Stimulated activated CD4-positive, alpha-beta T cell treated with anti-CD3 and anti-CD28 coated beads, TNF-alpha, amount 100 ng/mL, for 4 hours (primary cell): ENCODE data around the gene NLK.
"Not testable (repeated sequence)": the region's sequence is repeated elsewhere in the genome, so short reads cannot be mapped to it uniquely, and the experiment has no call there.

Source experiments
- DNase-seq, 3 experiments: peaks; one replicate each; pipeline ENCODE4 v3.0.0-alpha.2; 2020; ENCODE audit warnings: low read depth in 3 of 3

NLK gene

GRCh38 chr17:28042657-28042720 is at the start of gene NLK:
NLK (plus strand) TSS chr17:28042677; CDS start chr17:28042874, 197 bp downstream.
- DNase-seq: no peak

DNA sequence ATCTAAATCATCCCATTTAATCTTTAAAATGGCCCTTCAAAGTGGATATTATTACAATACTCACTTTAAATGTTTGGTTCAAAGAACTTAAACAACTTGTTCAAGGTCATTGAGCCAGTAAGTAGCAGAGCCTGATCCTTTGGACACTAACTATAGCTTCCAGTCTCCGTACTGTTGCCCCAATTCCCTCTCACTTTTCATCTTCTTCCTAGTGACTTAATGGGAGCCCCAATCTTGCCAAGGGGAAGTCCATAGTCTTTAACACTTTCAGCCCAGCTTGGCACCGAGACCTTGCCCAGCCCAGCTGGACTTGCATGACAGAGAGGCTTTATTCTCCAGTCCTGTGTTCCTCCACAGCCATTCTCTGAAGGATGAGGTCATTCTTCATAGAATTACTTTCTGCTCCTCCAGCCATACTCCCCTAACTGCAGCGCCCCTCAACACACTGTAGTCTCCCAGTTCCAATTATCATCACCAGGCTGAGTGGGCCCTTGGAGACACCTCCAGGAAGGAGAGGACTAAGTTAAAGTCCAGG is 49.2 kb upstream of the NLK start:
- DNase-seq: no peak

- no peak for DNase-seq
These were observed 48.7 kb upstream of the NLK start for GRCh38 chr17:27993723-27994310.

GRCh38 chr17:27994586-27994985 is 47.9 kb upstream of the NLK start:
- DNase-seq: no peak

GRCh38 chr17:27995554-27995953 is 46.9 kb upstream of the NLK start:
- no peak for DNase-seq

DNA sequence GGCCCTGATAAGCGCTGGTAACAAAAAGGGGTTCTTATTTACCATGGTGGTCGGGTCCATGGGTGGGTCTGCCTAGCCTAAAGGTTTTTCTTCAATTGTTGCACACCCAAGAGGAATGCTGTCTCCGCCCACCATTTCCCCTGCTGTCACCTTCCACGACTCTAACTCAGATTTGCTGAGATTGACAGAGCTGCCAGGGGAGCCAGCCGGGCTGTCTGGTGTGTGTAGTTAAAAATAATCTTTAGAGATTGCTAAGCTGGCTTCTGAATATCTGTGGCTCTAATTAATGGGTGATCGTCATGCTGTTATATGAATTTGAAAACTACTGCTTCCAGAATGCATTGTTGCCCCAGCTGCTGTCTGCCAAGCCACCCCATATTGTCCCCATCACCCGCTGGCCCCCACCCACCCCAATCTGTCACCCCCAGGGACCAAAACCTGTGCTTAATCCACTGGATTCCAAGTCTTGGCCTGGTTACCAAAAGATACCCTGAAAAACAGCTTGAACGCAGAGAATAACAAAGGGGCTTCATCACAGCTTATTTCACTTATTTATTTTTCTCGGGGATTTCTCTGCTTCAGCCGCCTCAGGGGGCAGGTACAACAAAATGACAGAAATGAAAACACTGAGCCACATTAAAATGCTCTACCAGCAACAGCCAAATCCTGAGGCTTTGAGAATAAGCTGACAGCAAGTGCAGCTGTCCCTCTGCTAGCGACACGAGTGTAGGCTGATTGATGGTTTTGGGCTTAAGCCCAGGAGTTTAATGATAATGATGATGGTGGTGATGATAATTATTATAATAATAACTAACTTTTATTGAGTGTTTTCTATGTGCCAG is 46.1 kb upstream of the NLK start:
- DNase-seq: no peak

- DNase-seq: no peak
These were observed 45.5 kb upstream of the NLK start for GRCh38 chr17:27997044-27997401.

DNA sequence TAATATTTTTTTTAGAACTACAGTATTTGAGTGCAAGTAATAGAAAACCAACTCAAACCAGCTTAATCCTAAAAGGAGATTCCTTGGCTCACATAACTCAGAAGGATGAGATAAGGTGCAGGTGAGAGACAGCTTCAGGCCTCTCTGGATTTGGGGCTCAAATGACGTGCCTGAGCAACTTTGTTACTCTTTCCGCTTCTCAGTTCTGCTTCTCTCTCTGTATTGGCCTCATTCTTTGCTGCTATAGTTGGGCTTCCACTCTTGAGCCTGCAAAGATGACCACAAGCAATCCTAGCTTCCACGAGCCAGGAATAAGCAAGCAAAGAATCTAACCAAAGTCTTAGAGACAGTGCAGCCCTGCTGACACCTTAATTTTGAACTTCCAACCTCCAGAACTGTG is 45.0 kb upstream of the NLK start:
- no peak for DNase-seq

GRCh38 chr17:28001149-28001548 is 41.3 kb upstream of the NLK start:
- DNase-seq: no peak

- no peak for DNase-seq
These were observed 38.1 kb upstream of the NLK start for GRCh38 chr17:28004344-28004743.

- not testable (repeated sequence) for DNase-seq
These were observed 34.6 kb upstream of the NLK start for GRCh38 chr17:28007925-28008324.

- DNase-seq: no peak
These were observed 34.0 kb upstream of the NLK start for GRCh38 chr17:28008513-28008912.

GRCh38 chr17:28010406-28010805 is 32.1 kb upstream of the NLK start:
- no peak for DNase-seq

DNA sequence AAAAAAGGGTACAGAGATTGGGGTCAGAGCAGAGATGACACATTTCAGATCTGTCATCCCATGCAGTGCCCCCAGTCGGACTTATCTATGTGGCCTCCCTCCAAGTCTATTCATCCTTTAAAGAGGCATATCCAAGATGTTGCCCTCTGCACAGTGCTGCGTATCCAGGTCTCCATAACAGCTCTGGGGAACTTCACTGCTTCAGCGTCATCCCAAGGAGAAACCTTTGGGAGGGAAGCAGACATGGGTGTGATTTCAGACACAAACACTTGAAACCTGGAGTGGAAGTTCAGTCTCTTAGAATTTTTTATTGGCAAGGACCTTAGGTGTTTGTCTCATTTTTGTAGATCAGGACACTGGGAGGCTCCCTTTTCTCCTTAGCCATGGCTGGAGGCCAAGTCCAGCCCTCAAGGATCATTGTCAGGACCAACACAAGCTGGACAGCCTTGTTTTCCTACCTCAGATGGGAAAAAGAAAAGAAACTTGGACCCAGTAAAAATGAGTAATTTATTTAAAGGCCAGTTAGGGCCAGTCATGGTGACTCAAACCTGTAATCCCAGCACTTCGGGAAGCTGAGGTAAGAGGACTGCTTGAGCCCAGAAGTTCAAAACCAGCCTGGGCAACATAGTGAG is 23.9 kb upstream of the NLK start:
- DNase-seq: no peak

DNA sequence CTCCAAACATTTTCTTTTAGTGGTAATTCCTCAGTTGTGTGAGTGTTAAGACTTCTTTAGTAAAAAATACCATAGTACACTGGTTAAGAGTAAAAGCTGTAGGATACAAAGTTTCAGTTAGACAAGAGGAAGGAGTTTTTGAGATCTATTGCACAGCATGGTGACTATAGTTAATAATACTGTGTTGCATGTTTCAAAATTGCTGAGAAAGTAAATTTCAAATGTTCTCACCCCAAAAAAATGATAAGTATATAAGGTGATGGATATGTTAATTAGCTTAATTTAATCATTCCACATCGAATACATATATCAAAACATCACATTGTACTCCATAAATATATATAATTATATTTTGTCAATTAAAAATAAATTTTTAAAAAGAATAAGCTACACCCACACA is 22.0 kb upstream of the NLK start:
- DNase-seq: no peak

GRCh38 chr17:28029044-28029443 is 13.4 kb upstream of the NLK start:
- DNase-seq: no peak

- DNase-seq: no peak
These were observed 12.1 kb upstream of the NLK start for GRCh38 chr17:28030386-28030785.

- DNase-seq: no peak
These were observed 11.3 kb upstream of the NLK start for GRCh38 chr17:28031174-28031573.

GRCh38 chr17:28033972-28034714 is 8.3 kb upstream of the NLK start:
- no peak for DNase-seq

GRCh38 chr17:28035452-28035851 is 7.0 kb upstream of the NLK start:
- not testable (repeated sequence) for DNase-seq

- not testable (repeated sequence) for DNase-seq
These were observed 6.6 kb upstream of the NLK start for GRCh38 chr17:28035884-28036283.

- no peak for DNase-seq
These were observed 3.7 kb upstream of the NLK start for GRCh38 chr17:28038802-28039201.

DNA sequence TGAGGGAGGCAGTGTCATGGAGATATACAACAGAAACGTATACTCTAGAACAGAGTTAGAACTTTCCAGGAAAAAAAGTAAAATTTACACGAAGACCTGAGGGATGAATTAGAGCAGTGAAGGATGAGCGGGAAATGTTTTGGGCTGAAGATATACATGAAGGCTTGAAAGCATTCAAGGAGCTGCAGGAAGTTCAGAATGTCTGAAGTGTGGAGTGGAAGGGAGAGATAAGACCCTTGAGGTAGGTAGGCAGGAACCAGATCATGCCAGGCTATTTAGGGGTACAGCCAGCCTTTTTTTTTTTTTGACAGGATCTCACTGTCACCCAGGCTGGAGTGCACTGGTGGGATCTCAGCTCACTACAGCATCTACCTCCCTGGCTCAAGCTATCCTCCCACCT is 3.2 kb upstream of the NLK start:
- no peak for DNase-seq
